ENCODE data around the gene PARD3B.

Gene PARD3B

DNA sequence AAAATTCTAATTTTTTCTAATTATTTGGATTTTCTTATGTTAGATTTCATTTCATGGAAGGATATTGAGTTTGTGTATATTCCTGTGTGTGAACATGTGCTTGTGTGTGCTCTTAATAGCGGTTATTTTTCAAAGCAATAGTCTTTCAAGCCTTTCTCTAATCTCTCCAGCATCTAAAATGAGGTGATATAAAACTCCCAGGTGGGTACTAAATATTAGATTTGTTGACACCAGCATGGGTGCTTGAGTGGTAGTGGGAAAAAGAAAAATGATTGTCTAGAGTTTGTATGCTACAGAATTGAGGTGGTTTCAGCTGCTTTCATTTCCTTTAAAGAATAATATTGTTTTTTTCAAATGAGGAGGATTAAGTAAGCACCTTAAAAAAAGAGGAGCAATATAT lies 296.8 kb downstream of the PARD3B start:
- TF ChIP-seq, protein P1, sequence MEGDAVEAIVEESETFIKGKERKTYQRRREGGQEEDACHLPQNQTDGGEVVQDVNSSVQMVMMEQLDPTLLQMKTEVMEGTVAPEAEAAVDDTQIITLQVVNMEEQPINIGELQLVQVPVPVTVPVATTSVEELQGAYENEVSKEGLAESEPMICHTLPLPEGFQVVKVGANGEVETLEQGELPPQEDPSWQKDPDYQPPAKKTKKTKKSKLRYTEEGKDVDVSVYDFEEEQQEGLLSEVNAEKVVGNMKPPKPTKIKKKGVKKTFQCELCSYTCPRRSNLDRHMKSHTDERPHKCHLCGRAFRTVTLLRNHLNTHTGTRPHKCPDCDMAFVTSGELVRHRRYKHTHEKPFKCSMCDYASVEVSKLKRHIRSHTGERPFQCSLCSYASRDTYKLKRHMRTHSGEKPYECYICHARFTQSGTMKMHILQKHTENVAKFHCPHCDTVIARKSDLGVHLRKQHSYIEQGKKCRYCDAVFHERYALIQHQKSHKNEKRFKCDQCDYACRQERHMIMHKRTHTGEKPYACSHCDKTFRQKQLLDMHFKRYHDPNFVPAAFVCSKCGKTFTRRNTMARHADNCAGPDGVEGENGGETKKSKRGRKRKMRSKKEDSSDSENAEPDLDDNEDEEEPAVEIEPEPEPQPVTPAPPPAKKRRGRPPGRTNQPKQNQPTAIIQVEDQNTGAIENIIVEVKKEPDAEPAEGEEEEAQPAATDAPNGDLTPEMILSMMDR (IDR thresholded peaks at IDR 0.05; ENCODE audit: extremely low read depth, missing control alignments): no peak
- no peak for DNase-seq (ENCODE audit: low spot score)

DNA sequence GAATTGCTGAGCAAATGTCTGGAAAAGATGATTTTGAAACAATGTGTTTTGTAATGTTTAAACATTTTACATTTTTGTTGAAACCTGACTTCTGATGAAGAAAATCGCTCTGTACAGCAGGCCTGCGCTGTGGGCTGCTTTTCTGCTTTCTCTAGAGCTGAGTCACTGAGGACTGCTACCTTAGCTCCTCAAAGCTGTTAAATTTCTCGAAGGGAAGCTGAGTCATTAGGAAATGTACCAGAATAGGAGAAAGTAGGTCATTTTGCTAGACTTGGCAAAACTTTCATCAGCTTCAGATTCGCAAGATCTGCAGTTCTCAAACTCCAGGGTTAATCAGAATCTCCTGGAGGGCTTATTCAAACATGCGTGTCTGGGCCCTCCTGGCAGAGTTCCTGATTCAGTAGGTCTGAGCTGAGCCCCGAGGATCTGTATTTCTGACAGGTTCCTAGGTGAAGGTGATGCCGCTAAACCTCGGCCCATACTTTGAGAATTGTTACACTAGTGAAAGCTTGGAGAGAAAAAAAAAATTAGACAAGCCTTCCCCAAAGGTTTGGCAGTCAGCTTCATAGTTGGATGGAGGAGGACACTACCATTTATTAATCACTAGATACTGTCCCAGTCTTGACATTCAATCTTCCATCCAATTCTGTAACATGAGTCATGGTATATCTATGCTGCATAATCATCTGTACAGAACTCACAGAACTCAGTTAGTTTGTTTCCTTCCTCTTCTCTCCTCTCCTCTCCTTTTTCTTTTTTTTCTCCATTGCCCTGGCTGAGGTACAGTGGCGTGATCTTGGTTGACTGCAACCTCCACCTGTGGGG lies 297.6 kb downstream of the PARD3B start:
- TF ChIP-seq, protein P1 (IDR thresholded peaks at IDR 0.05; ENCODE audit: extremely low read depth, missing control alignments): no peak
- DNase-seq (ENCODE audit: low spot score): no peak

DNA sequence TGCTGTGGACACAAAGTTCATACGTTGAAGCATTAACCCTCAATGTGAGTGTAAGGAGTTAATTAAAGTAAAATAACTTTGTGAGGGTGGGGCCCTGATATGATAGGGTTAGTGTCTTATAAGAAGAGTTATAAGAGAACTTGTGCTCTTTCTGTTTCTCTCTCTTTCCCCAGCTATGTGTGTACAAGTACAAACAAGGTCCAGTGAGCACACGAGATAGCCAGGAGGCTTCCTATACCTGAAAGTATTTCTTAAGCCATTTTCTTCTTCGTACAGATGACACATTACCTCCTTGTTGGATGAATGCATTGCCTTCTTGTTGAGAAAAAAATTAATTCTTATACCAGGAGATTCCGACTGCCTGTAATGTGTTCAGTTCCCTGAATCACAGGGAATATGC lies 301.2 kb downstream of the PARD3B start:
- no peak for DNase-seq (ENCODE audit: low spot score)

DNA sequence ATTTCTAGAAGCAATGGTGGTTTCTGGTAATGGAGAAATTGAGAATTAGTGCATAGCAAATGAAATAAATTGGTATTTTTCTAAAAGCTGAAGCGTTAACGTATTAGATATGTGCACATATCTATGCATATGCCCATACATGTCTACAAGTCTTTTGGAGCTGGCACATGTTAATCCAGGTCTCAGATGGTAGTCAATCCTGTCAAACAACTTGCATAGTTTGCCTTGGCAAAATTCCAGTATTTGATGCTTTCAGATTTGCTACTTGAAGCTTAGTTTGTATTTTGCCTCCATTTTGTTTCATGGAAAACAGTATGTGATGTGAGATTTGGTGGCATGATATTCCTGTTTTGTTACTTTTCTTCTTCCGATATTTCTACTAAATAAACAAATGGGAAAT lies 304.6 kb downstream of the PARD3B start:
- TF ChIP-seq, protein P1 (IDR thresholded peaks at IDR 0.05; ENCODE audit: extremely low read depth, missing control alignments): no peak
- DNase-seq (ENCODE audit: low spot score): no peak

More for the DNA sequence above, 301.2 kb downstream of the PARD3B start:
- TF ChIP-seq, protein P1 (IDR thresholded peaks at IDR 0.05; ENCODE audit: extremely low read depth, missing control alignments): no peak

DNA sequence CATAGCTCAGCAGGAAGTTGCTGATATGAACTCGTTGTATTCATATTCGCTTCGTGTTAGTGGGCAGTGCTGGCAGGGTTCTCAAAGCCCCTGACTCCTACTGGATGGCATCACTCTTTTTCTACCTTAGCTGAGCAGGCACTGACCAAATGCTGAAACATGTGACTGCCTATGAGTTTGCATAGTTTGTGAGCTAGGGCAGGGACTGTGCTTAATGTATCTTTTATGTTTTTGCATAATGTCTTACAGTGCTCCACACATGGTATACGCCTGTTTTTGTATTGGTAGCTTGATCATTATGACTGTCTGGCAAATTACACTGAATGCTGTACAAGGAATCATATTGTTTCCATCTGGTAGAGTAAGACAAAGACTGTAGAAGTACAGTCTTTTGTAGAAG lies 305.3 kb downstream of the PARD3B start:
- DNase-seq (ENCODE audit: low spot score): no peak

DNA sequence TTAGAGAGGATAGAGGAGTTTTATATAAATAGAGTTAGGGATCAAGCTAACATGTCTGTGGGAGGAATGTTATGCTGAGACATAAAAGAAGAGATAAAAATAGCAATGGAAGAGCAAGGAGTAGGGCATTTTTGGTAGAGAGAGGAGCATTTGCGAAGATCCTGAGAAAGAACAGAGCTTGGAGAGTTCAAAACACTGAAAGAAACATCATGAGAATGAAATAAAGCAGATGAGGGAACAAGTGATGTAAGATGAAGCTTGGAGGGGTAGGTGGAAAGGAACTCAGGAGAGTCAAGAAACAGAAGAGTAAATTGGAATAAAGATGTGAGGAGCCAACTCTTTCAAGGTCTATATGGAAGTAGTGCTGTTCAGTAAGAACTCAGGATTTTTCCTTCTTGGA lies 308.6 kb downstream of the PARD3B start:
- no peak for DNase-seq (ENCODE audit: low spot score)
- TF ChIP-seq, protein P1 (IDR thresholded peaks at IDR 0.05; ENCODE audit: extremely low read depth, missing control alignments): no peak

More for the DNA sequence above, 305.3 kb downstream of the PARD3B start:
- TF ChIP-seq, protein P1 (IDR thresholded peaks at IDR 0.05; ENCODE audit: extremely low read depth, missing control alignments): no peak

DNA sequence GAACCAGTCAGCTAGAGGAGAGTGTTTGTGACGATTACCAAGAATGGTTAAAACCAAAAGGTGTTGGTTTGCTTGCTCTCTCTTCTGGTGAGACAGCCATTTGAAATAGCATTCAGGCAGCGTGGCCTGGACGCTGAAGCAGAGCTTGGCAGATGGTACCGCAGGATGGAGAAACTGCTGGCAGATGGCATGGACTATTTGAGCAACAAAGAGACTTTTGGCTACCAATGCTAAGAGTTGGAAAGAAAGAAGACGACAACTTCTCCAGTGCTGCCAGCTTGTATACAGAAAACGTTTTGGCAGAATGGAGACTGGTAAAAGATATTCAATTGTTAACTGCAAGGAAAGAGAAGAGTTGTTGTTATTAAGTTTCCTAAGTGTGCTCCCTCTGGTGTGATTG lies 315.0 kb downstream of the PARD3B start:
- DNase-seq (ENCODE audit: low spot score): no peak
- TF ChIP-seq, protein P1 (IDR thresholded peaks at IDR 0.05; ENCODE audit: extremely low read depth, missing control alignments): no peak
